IPS-18c (cell line): ENCODE data around the gene CREB5.

Source experiments
- H3K4me3 ChIP-seq: 2 replicates; pipeline ENCODE4 v1.7.0; 2013; ENCODE audit warnings: low read depth, mild to moderate bottlenecking, low read length, moderate library complexity; ENCODE audit not compliant: insufficient read depth
- H3K9me3 ChIP-seq: one replicate; pipeline ENCODE4 v1.6.1; 2013; ENCODE audit warnings: mild to moderate bottlenecking, low read length, moderate library complexity; ENCODE audit not compliant: control insufficient read depth, insufficient read depth

CREB5 gene

GRCh38 chr7:28750981-28751380 is 338.7 kb downstream of the CREB5 start:
- Histone ChIP-seq H3K4me3 (no peak overlapping the region), H3K9me3 (no peaks in the 10 kb centered on the region)

- Histone ChIP-seq H3K9me3 (no peaks in the 10 kb centered on the region), H3K4me3 (no peak overlapping the region)
Observed at GRCh38 chr7:28753613-28754012, 341.3 kb downstream of the CREB5 start.

GRCh38 chr7:28754027-28754426 is 341.7 kb downstream of the CREB5 start:
- Histone ChIP-seq H3K4me3 (no peak overlapping the region), H3K9me3 (no peaks in the 10 kb centered on the region)

- H3K4me3 ChIP-seq = no peak overlapping the region
- H3K9me3 ChIP-seq = no peaks in the 10 kb centered on the region
Observed at GRCh38 chr7:28754447-28754846, 342.1 kb downstream of the CREB5 start.

- Histone ChIP-seq H3K4me3 (no peak overlapping the region), H3K9me3 (no peaks in the 10 kb centered on the region)
Observed at GRCh38 chr7:28755255-28755654, 342.9 kb downstream of the CREB5 start.

GRCh38 chr7:28758186-28758585 is 345.9 kb downstream of the CREB5 start:
- Histone ChIP-seq H3K9me3 (no peaks in the 10 kb centered on the region), H3K4me3 (no peak overlapping the region)

- Histone ChIP-seq H3K9me3 (no peaks in the 10 kb centered on the region), H3K4me3 (no peak overlapping the region)
Observed at GRCh38 chr7:28759475-28759971, 347.2 kb downstream of the CREB5 start.

GRCh38 chr7:28761505-28761904 is 349.2 kb downstream of the CREB5 start:
- Histone ChIP-seq H3K9me3 (no peaks in the 10 kb centered on the region), H3K4me3 (no peak overlapping the region)

- Histone ChIP-seq H3K9me3 (no peaks in the 10 kb centered on the region), H3K4me3 (no peak overlapping the region)
Observed at GRCh38 chr7:28762651-28763050, 350.3 kb downstream of the CREB5 start.

GRCh38 chr7:28766359-28766758 is 354.0 kb downstream of the CREB5 start:
- no peaks in the 10 kb centered on the region for H3K9me3 ChIP-seq
- no peak overlapping the region for H3K4me3 ChIP-seq

- Histone ChIP-seq H3K9me3 (no peaks in the 10 kb centered on the region), H3K4me3 (no peak overlapping the region)
Observed at GRCh38 chr7:28767356-28767755, 355.0 kb downstream of the CREB5 start.

GRCh38 chr7:28768577-28769147 is 356.3 kb downstream of the CREB5 start:
- Histone ChIP-seq H3K9me3 (no peaks in the 10 kb centered on the region), H3K4me3 (no peak overlapping the region)

GRCh38 chr7:28771906-28772622 is 359.7 kb downstream of the CREB5 start:
- Histone ChIP-seq H3K9me3 (no peaks in the 10 kb centered on the region), H3K4me3 (no peak overlapping the region)

- Histone ChIP-seq H3K4me3 (no peak overlapping the region), H3K9me3 (no peaks in the 10 kb centered on the region)
Observed at GRCh38 chr7:28773423-28774145, 361.3 kb downstream of the CREB5 start.

- H3K9me3 ChIP-seq = no peaks in the 10 kb centered on the region
- H3K4me3 ChIP-seq = no peak overlapping the region
Observed at GRCh38 chr7:28774261-28774988, 362.1 kb downstream of the CREB5 start.

- Histone ChIP-seq H3K9me3 (no peaks in the 10 kb centered on the region), H3K4me3 (no peak overlapping the region)
Observed at GRCh38 chr7:28776463-28777157, 364.3 kb downstream of the CREB5 start.

- no peak overlapping the region for H3K4me3 ChIP-seq
- H3K9me3 ChIP-seq = peaks cover 2% of the 10 kb centered on the region
Observed at GRCh38 chr7:28778786-28779185, 366.5 kb downstream of the CREB5 start.
